ENCODE measurements around the gene VPS33A.

Gene VPS33A

DNA sequence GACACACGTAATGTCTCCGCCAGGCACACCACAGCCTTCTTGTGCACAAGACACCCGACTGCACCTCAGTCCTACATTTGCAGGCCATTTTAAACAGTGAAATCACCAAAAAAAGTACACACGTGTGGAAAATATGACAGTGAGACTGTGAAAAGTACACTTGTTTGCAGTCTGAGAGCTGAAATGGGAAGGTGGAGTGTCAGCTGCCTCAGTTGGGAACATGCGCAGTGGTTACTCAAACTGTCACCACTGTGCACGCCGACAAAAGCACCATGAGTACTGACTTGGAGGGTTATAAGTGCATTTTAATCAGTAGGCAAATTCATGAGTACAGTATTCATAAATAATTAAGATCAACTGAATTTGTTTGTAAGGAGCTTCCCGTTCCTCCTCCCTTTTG is 15.8 kb downstream of the VPS33A start:
- DNase-seq (ENCODE audit: low read depth in 2 of 2), result no peak

DNA sequence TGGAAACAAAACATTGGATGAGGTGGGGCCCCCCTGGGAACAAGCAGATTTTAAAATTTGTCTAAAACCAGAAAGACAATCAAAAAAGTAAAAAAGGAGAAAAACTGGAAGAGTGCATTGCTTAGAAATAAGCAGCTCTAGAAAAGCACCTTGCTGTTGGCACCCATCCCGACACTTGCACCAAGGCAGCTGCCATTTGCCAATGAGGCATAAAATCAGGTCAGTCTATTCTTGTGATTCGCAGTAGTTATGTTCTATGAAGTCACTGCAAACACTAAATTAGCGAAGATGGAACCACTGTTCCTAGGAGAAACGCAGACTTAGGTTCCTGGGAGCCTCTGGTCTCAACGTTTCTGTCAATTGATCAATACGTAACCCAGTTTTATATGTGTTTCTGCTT is 16.2 kb downstream of the VPS33A start:
- DNase-seq (ENCODE audit: low read depth in 2 of 2), result no peak

DNA sequence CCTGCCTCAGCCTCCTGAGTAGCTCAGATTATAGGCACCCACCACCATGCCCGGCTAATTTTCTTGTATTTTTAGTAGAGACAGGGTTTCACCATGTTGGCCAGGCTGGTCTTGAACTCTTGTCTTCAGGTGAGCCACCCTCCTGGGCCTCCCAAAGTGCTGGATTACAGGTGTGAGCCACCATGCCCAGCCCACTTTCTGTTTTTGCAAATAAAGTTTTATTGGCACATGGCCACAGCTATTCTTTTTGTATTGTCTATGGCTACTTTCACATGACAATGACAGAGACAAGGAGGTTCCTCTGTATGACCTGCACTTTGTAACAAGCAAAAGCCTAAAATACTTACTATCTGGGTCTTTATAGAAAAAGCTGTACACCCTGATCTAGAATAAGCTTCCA is 20.7 kb downstream of the VPS33A start:
- DNase-seq (ENCODE audit: low read depth in 2 of 2), result no peak

DNA sequence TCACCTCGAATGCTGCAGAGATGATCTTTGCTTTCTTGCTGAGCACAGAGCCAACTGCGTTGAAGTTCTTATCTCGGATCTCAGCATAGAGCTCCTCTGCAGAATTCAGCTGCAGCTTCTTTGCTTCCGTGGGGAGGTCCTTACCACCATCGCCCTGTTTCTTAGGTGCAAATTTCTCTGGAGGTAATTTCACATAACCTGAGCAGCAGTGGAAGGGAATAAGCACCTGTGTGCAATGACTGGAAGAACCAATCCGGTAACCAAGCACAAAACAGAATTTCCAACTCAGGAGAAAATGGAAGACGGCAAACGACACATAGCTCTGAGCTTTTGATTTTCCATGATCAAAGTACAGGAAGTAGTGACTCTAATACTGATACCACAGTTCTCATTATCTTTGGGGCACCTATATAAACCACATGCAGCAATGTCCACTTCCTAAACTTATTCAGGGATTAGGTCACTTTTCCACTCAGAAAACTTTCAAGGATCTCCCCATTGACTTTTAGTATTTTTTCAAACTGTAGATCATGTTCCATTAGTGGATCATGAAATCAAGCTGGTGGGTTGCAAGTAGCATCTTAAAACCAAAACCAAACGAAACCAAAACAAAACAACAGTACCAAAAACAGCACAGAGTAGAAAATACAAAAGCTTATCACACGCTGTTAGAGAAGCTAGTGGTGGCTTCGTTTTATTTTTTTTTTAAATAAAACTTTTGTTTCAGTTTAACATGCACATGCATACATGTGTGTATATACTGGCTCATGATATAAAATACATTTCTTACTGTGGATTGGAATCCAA is 21.5 kb downstream of the VPS33A start:
- DNase-seq (ENCODE audit: low read depth in 2 of 2), result no peak

DNA sequence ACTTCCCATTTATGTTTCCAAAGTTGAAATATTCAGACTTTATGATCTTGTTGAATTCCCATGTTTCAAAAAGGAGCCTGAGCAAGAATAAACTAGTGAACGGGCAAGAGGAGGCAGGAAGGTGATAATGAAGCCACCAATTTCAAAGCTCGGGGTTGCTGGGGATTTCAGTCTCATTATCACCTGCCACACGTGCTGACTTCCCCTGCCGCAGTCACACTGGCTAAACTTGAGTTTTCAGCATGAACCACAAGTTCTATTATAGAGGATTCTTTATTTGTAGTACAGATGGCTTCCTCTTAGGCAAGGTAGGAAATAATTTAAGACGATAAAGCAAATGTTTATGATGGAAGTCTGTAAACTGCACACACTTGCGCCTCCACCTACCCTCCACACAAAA is 22.3 kb downstream of the VPS33A start:
- no peak for DNase-seq (ENCODE audit: low read depth in 2 of 2)

DNA sequence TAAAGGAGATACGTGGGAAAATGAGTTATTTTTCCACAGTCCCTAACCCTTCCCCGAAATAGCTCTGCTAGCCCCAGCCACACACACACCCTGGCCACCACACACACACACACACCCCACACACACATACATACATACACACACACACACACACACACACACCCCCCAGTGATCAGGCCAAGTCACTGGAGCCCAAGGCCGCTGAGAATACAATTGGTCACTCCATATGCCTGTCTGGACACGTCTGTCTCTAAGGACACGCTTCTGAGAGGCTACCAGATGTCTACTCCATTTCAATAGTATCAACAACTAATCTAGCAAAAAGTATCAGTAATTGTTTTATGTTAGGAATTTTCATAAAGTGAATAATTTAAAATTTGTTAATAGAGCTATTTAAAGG is 27.4 kb downstream of the VPS33A start:
- no peak for DNase-seq (ENCODE audit: low read depth in 2 of 2)

DNA sequence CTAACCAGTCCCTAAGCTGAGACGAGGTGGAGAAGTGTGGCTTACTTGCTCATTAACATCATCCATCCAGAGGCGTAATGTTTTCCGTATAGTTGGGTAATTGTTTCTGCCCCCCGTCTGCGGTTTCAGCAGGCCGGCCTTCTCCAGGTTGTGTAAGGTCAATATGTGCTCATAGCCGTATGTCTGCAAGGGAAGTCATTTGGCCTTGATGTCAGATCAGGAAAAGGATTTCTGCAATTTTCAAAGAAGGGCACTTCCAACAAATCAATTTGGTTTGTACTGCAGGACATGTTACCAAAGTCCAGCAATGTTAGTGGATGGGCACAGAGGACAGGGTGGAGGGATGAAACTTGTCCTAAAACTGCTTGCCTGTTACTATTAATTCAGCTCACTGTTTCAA is 30.6 kb downstream of the VPS33A start:
- DNase-seq (ENCODE audit: low read depth in 2 of 2), result no peak

DNA sequence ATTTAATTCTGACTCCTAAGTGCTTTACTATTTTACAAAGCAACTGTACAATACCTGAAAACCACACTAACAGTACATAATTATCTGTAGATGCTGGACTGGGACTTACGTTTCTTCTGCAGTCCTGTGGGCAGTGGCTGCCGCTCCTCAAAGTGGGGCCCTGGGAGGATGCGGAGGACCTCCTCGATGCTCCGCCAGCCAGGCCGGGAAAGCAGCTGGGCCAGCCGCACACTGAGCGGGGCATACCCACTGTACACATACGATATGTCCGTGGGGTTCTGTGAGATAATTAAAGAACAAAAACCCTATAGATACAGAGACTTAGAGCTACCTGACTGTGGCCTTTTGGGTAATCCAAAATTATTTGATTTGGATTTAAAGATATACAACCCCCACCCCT is 33.6 kb downstream of the VPS33A start:
- no peak for DNase-seq (ENCODE audit: low read depth in 2 of 2)

DNA sequence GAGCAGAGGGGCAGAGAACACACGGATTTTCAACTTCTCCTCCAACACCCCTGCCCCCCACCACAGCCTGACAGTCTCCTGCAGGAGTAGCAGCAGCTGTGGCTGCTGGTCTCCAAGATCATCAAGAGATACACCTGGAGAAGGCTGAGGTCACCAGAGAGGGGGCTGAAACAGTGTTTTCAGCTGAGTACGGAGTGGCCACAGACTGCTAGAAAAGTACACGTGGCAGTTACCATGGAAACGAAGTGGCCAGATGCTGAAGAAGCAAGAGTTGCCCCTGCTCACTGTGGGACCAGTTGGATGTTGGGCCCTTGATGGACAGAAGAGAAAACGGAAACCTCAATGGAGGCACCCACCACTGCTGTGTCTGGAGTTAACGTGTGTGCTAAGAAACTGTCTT is 35.5 kb downstream of the VPS33A start:
- DNase-seq (ENCODE audit: low read depth in 2 of 2), result no peak

DNA sequence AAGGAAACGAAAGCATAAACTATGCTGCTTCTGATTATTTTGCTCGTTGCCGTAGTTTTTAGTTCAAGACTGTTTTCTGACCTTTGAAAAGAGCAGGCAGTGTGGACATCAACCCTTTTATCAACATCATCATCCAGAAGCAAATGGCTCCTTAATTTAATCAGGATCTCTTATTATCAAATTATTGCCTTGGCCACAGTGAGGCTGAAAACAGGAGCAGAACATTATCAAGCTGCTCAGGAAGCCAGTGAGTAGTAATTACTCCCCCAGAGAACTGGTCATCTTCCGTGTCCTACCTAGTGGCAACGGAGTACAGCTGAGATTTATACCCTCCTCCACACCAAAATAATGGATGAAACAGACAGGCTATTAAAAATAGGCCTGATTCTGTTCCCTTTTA is 38.2 kb downstream of the VPS33A start:
- DNase-seq (ENCODE audit: low read depth in 2 of 2), result no peak

DNA sequence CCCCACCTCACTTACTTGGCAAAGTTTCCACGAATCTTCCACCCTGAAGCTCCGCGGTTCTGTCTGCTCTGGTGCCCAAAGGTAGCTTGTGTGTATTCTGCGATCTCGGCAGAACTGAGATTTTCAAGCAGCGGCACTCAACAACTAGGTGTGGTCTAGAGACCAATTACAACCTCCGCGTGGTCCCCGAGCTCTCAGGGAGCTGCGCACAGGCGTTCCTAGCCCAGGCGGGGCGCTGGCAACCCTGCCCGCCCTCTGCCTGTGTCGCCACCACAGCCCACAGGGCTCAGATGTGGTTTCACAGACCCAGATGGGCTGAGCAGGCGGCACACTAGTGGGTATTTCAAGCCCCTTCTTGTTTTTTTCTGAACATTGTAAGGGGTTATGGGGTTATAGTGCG is 39.0 kb downstream of the VPS33A start:
- DNase-seq (ENCODE audit: low read depth in 2 of 2), result peak in 1 of 2 donors; percentile 48

DNA sequence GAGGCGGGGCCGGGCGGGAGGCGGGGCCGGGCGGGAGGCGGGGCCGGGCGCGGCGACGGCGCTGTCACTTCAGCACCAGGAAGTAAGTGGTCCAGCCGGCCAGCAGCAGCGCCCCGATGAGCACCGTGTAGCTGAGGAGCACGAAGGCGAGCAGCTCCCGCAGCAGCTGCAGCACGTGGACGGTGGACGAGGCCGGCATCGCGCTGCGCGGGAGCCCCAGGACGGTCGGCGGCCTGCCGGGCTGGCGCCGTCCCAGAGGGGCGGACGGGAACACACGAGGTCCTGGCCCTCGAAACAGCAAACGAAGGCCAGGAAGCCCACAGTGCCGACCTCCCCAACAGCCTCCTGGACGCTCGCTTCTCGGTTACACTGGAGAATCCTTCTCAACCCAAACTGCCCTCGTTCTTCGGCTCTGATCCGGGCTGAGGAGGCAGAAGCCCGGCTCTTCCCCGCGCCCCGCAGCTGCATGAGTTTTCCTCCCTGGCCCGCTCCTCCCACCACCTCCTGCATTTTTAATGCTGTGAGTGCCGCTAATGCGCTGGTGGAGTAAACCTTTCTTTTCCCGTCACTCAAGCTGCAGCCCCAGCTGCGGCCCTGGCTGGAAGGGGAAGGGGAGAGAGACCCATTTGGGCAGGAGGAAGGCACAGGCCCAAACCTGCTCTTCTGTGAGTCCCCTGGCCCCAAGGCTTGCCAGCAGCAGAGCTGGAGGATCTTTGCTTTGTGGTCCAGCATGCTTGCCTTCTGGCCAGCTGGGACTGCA is 39.7 kb downstream of the VPS33A start:
- no peak for DNase-seq (ENCODE audit: low read depth in 2 of 2)

DNA sequence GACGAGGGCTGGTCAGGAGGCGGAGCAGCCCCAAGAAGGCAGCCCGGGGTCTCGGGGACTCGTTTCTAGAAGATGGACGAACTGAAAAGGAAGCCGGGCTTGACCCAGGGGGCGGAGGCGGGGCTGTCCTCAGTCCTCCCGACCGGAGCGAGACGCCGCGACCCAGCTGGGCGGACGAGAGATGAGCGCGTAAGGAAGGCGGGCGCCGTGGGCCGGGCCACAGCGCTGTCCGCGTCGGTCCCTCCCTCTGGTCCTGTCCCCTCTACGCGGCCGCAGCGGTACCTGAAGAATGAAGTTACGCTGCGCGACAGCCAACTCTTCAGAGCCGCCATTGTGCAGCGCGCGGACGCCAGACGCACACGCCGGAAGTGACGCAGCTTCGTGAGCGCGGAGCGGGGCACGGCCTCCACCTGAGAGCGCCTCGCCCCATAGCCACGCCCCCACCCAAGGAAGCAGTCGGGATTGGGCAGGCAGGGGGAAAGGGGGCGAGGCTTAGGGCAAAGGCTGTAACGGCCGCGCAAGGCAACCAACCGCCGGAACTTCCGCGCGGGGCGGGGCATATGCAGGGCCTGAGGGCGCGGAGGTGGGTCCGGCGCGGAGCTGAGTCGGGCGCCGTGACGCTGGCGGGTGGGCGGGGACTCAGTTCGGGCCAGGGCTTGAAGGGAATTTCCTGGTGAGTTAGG is 40.5 kb downstream of the VPS33A start, which contains the start of gene DIABLO:
Gene DIABLO (minus strand): TSS at position 370 of the 683 bp plus-strand sequence. CDS start 38 bp downstream, at position 332.
- peak; percentile 99 to 100 for DNase-seq (ENCODE audit: low read depth in 2 of 2)

DNA sequence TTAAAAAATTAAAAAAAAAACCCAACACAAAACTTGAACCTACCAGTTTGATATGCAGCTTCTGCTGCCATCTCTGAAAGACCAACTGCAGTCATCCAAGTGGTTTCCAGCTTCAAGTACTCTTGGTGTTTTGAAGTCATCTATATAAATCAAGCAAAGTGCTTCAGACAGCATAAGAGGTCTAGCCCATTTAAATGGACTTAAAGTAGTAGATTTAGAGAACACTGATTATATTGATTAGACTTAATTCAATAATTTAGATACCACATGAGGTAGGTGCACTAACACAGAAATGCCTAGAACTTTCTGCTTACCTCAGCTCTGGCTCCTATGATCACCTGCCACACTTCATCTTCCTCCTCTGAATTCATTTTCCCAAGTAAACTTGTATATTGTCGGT is 49.8 kb downstream of the VPS33A start:
- no peak for DNase-seq (ENCODE audit: low read depth in 2 of 2)

DNA sequence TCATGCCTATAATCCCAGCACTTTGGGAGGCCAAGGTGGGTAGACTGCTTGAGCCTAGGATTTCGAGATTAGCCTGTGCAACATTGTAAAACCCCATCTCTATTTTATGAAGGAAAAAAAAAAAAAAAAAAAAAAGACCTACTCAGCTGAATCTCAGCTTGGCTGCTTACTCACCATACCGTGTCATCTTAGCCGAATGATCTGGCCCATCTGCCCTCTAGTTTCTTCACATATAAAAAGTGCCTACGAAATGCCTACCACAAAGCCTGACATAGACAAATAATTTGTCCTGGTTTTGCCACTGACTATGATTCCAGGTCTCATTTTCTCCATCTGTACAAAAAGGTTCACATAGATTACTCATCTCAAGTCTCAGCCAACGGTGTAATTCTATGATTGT is 50.5 kb downstream of the VPS33A start:
- DNase-seq (ENCODE audit: low read depth in 2 of 2), result no peak

DNA sequence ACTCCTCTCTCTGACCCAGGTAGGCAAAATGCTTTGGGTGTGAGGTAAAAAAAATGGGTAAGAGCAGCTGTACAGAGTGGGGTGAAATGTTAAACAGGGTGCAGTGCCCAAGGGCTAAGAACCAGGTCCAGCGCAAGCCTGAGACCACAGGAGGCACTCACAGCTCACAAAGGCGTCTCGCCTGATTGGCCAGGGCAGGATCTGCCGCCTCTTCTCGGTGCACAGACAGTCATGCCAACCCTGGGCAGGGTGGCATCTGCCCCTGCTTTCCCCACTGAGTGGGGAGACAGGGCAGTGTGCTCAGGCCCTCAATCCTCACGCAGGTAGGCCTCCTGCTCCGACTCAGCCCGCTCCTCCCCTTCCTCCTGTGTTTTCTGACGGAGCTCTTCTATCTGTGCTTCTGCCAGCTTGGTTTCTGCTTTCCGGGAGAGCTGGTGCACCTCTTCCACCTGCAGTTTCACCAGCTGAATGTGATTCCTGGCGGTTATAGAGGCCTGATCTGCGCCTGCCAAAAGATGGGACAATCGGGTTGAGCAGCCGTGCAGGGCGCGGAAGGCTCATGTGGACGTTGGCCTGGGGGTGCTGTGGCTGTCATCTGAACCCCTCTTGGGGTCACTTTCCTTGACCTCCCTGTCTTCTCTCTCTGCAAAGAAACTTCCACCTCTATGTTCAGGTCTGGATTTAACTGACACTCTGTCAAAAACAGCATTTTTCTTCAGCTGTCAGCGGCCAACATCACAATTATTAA is 58.0 kb downstream of the VPS33A start:
- DNase-seq (ENCODE audit: low read depth in 2 of 2), result no peak

DNA sequence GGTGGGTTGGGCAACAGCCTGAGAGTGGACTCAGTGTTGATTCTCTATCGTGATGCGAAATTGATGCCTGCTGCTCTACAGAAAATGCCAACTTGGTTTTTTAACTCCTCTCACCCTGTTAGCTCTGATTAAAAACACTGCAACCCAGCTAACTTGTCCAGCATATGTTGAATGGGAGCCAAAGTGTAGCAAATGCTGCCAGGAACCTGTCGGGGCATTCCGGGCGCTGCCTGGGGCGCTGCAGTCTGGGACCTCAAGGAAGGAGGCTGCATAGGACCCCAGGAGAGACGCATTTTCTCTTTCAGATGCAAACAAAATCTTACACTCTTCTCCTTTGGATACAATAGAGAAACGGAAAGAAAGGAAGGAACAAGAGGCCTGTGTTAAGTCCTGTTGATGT is 58.9 kb downstream of the VPS33A start:
- no peak for DNase-seq (ENCODE audit: low read depth in 2 of 2)

DNA sequence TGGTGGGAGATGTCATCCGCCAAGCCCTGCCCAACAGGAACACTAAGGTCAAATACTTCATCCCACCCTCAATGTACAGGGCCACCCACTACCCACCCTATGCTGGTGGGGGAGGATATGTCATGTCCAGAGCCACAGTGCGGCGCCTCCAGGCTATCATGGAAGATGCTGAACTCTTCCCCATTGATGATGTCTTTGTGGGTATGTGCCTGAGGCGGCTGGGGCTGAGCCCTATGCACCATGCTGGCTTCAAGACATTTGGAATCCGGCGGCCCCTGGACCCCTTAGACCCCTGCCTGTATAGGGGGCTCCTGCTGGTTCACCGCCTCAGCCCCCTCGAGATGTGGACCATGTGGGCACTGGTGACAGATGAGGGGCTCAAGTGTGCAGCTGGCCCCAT is 59.3 kb downstream of the VPS33A start:
- no peak for DNase-seq (ENCODE audit: low read depth in 2 of 2)

DNA sequence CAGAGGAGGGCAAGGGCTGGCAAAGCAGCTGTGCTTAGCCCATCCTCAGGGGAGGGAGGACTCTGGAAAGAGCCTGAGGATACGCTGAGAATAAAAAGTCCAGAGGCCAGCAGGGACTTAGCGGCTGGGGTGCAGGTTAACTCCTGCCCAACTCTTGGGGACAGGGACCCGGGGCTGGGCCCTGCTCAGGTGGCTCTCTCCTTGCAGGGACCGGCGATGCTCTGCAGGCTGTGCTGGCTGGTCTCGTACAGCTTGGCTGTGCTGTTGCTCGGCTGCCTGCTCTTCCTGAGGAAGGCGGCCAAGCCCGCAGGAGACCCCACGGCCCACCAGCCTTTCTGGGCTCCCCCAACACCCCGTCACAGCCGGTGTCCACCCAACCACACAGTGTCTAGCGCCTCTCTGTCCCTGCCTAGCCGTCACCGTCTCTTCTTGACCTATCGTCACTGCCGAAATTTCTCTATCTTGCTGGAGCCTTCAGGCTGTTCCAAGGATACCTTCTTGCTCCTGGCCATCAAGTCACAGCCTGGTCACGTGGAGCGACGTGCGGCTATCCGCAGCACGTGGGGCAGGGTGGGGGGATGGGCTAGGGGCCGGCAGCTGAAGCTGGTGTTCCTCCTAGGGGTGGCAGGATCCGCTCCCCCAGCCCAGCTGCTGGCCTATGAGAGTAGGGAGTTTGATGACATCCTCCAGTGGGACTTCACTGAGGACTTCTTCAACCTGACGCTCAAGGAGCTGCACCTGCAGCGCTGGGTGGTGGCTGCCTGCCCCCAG is 60.0 kb downstream of the VPS33A start:
- DNase-seq (ENCODE audit: low read depth in 2 of 2), result no peak

DNA sequence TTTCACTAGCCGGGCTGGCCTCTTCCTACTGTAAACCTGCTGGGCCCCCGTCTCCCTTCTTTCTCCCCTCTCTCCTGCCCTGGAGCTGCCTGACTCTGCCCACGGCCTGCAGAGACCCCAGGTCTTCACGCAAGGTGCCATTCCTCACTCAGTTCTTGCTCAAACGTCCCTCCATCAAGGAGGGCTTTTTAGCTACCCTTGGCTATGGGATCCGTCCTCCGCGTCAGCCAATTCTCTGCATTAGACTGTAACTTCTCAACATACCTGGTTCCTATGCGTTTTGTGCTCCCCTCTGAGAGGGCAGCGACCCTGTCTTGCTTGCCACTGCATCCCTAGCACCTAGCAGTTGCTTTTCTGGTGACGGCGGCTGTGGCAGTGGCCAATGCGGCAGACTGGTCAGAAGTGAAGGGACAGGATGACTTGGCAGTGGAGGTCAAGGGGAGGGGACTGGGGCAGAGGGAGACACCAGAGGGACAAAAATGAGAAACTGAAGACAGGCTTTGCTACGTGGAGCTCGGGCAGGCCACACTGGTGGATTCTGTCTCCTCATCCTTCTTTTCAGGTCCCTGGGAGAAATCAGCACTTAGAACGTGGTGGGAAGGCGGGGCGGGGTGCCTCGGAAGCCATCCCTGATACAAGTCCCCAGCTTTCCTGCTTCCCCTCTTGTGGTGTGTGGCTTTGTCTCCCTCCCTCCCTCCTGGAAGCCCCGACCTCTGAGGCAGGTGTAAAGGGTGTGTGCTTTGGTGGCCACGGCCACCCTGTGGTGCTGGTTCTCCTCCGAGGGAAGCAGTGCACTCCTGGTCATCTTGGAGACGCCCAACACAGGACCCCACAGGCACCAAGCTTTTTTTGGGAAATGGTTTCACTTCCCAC is 61.0 kb downstream of the VPS33A start:
- no peak for DNase-seq (ENCODE audit: low read depth in 2 of 2)

Measured in stimulated activated CD8-positive, alpha-beta memory T cell treated with anti-CD3 and anti-CD28 coated beads, Interleukin-2, amount 100 ng/mL, for 48 hours (primary cell).